Right lobe of liver (tissue), 4 donors: ENCODE measurements around the gene MECR.

Source experiments
- POLR2A ChIP-seq: fragments of 450-650 bp; IDR thresholded peaks from one replicate; pipeline ENCODE4 v1.6.1; 2017; ENCODE audit warnings: antibody characterized with exemption, mild to moderate bottlenecking
- TF ChIP-seq, protein P1 (sequence below), 4 donors: fragments of 200-600 bp in 3 of 4; fragments of 450-650 bp in 1 of 4; IDR thresholded peaks; one replicate each; pipeline versions ENCODE4 v1.5.1 to v1.8.0; 2016 to 2022; ENCODE audit warnings: antibody characterized with exemption in 4 of 4, mild to moderate bottlenecking in 2 of 4
- donor health status: DM: no; HTN: no; CAD: no.
- donor health status: DM: no; HTN: no; CAD: no.
- donor health status: DM: no; HTN: yes; CAD: no.

DNA sequence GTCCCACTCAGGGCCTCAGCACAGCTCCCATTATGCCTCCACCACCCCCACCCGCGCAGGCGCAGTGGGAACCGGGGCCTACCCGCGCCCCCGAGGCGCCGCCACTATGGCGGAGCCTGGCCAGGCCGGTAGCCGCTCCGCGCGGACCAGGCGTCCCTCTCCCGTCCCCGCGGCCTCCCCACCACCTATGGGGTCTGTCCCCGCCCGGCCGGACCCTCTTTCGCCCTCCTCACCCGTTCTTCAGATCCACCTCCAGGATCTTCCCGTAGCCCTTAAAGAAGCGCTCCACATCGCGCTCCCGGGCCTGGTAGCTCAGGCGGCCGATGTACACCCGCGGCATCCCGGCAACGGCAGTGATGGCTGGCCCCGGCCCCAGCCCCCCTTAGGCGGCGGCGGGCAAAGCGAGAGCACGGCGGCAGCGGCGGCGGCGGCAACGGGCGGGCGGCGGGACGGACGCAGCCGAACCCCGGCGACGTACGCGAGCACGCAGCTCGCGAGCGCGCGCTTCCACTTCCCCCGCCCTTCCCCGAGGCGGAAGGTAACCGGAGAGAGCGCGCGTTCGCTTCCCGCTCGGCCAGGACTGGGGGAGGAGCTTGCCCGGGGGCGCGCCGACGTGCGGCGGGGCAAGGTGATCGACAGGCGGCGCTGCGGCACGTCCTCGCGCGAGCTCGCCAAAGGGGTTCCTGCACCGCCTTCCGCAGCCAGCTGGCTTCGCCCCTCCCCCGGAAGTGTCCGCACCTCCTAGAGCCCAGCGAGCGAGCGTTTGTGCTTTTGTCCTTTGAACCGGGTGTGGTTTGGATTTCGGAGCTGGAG is 49.1 kb downstream of the MECR start, which contains the start of gene SRSF4:
- TF ChIP-seq, protein P1, sequence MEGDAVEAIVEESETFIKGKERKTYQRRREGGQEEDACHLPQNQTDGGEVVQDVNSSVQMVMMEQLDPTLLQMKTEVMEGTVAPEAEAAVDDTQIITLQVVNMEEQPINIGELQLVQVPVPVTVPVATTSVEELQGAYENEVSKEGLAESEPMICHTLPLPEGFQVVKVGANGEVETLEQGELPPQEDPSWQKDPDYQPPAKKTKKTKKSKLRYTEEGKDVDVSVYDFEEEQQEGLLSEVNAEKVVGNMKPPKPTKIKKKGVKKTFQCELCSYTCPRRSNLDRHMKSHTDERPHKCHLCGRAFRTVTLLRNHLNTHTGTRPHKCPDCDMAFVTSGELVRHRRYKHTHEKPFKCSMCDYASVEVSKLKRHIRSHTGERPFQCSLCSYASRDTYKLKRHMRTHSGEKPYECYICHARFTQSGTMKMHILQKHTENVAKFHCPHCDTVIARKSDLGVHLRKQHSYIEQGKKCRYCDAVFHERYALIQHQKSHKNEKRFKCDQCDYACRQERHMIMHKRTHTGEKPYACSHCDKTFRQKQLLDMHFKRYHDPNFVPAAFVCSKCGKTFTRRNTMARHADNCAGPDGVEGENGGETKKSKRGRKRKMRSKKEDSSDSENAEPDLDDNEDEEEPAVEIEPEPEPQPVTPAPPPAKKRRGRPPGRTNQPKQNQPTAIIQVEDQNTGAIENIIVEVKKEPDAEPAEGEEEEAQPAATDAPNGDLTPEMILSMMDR (IDR thresholded peaks at IDR 0.05), result peak; percentile 71 to 96 (median 84)
- TF ChIP-seq POLR2A, result peak; percentile 99
